ENCODE results near the gene DPY19L2.
"Not testable (repeated sequence)": the region's sequence is repeated elsewhere in the genome, so short reads cannot be mapped to it uniquely, and the experiment has no call there.

GRCh38 chr12:63669936-63670335 lies 1.6 kb upstream of the DPY19L2 start:
- TF ChIP-seq, protein P1, sequence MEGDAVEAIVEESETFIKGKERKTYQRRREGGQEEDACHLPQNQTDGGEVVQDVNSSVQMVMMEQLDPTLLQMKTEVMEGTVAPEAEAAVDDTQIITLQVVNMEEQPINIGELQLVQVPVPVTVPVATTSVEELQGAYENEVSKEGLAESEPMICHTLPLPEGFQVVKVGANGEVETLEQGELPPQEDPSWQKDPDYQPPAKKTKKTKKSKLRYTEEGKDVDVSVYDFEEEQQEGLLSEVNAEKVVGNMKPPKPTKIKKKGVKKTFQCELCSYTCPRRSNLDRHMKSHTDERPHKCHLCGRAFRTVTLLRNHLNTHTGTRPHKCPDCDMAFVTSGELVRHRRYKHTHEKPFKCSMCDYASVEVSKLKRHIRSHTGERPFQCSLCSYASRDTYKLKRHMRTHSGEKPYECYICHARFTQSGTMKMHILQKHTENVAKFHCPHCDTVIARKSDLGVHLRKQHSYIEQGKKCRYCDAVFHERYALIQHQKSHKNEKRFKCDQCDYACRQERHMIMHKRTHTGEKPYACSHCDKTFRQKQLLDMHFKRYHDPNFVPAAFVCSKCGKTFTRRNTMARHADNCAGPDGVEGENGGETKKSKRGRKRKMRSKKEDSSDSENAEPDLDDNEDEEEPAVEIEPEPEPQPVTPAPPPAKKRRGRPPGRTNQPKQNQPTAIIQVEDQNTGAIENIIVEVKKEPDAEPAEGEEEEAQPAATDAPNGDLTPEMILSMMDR (IDR thresholded peaks at IDR 0.05; ENCODE audit: insufficient read depth, low read length, poor library complexity, severe bottlenecking): not testable (repeated sequence)
- TF ChIP-seq EZH2phosphoT487 (conservative IDR thresholded peaks at IDR 0.05; ENCODE audit: low read length): not testable (repeated sequence)
